Small intestine (tissue), 7 donors: ENCODE data around the gene GLRA1. TPM values are rescaled to one million over a fixed set of nuclear protein-coding genes. Genes with fewer than 3 reads are reported as not detected.

Experiments
- DNase-seq, 2 donors: peaks; one replicate each; pipeline versions ENCODE4 v3.0.0 to v3.0.0-alpha.2; 2013
- FAIRE-seq: peaks from 2 replicates; lab custom pipeline; 2012; peaks lifted over from hg19 to GRCh38; lab: Jason Lieb, UNC
- H3K27ac ChIP-seq, 3 donors: one replicate each; pipeline ENCODE4 v1.5.1; 2013; ENCODE audit warnings: low read length in 2 of 3, mild to moderate bottlenecking in 2 of 3, control low read depth in 1 of 3, inconsistent platforms in 1 of 3, low read depth in 1 of 3, moderate library complexity in 1 of 3
- H3K27me3 ChIP-seq, 3 donors: one replicate each; pipeline ENCODE4 v1.6.1; 2013; ENCODE audit warnings: low read length in 3 of 3, inconsistent platforms in 1 of 3; ENCODE audit not compliant: control insufficient read depth in 3 of 3, insufficient read depth in 3 of 3
- H3K36me3 ChIP-seq, 3 donors: one replicate each; pipeline ENCODE4 v1.6.1; 2013; ENCODE audit warnings: low read length in 3 of 3, inconsistent platforms in 1 of 3, low read depth in 1 of 3, mild to moderate bottlenecking in 1 of 3, moderate library complexity in 1 of 3; ENCODE audit not compliant: control insufficient read depth in 3 of 3, insufficient read depth in 2 of 3
- H3K4me1 ChIP-seq, 3 donors: one replicate each; pipeline ENCODE4 v1.6.1; 2013; ENCODE audit warnings: low read length in 2 of 3, inconsistent platforms in 1 of 3, low read depth in 1 of 3, mild to moderate bottlenecking in 1 of 3, moderate library complexity in 1 of 3; ENCODE audit not compliant: control insufficient read depth in 3 of 3, insufficient read depth in 2 of 3
- H3K4me3 ChIP-seq, 3 donors: one replicate each; pipeline ENCODE4 v1.5.1; 2013; ENCODE audit warnings: low read length in 3 of 3, control low read depth in 1 of 3, inconsistent platforms in 1 of 3, low read depth in 1 of 3, mild to moderate bottlenecking in 1 of 3, moderate library complexity in 1 of 3
- H3K9me3 ChIP-seq, 2 donors: one replicate each; pipeline ENCODE4 v1.6.1; 2013; ENCODE audit warnings: low read depth in 1 of 2, low read length in 1 of 2; ENCODE audit not compliant: control insufficient read depth in 2 of 2, insufficient read depth in 1 of 2
- WGBS, 3 donors: extraction: QIAGEN DNeasy Blood & Tissue Kit; methylation state at CpG; one replicate each; pipeline ENCODE4 v1.1.7; 2013; 5-methylcytosine and 5-hydroxymethylcytosine counted together
- polyA plus RNA-seq, 4 donors: library from polyadenylated mRNA; stranded (reverse) in 3 of 4; unstranded in 1 of 4; fragments of 200-250 nt in 3 of 4; fragments of 120-200 nt in 1 of 4; gene quantifications; one replicate each; pipeline versions ENCODE4 v1.2.1 to v1.2.3, GENCODE V29; 2013
- donor health status: healthy with polysubstance abuse.
- donor health status: control.
- donor health status: control.
- donor health status: Bipolar disorder and iron deficiency.
- donor health status: healthy.

GLRA1 gene
- polyA plus RNA-seq, 4 donors, result not detected

DNA sequence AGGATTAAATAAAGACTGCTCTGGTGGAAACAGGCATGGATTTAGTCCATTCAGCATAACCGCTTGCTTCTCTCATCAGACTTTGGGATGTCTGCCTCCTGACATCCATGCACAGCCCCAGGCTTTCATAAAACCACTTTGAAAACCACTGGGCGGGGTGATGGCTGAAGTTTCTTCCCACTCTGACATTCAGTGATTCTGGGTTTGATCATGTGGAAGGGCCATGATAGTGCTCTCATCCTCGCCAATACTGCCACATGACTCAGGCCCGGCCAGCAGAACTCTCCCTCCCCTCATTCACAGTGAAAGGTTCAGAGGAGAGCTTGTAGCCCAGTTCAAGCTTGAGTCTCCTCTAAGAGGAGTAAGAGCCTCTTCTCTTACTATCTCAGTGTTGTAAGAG is 29.6 kb upstream of the GLRA1 start:
- FAIRE-seq, result no peak
- no peaks in the 10 kb centered on the region for H3K36me3 ChIP-seq
- H3K27ac ChIP-seq, result no peak overlapping the region
- H3K9me3 ChIP-seq, result no peaks in the 10 kb centered on the region
- H3K27me3 ChIP-seq, result peaks cover 0 to 2% (median 0%) of the 10 kb centered on the region in 3 donors
- H3K4me3 ChIP-seq, result no peak overlapping the region
- no peaks in the 10 kb centered on the region for H3K4me1 ChIP-seq
- WGBS, 3 donors, result 60 to 71% (median 65%) methylated on average over 4 of the region's 4 CpGs
- no peak for DNase-seq

DNA sequence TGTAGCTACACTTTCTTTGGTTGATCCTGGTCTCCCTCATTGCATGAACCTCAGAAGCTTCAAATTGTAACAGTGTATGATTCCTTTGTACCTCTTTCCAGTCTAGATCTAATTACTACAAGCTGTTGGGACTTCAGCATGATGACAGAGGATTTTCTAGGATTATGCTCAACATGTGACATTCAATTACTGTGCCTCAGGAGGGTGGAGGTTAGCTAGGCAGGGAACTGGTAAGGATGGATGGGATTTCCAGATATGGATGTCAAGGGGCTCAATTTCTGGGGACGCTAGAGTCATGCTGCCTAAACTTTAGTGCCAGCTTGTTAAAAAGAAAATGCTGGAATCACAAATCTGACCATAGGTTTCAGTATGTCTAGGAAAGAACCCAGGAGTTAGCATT is 29.2 kb upstream of the GLRA1 start:
- Histone ChIP-seq H3K36me3 (no peaks in the 10 kb centered on the region), H3K27ac (no peak overlapping the region), H3K27me3 (peaks cover 0 to 2% (median 0%) of the 10 kb centered on the region in 3 donors), H3K4me3 (no peak overlapping the region), H3K9me3 (no peaks in the 10 kb centered on the region), H3K4me1 (no peaks in the 10 kb centered on the region)
- 72 to 90% (median 88%) methylated on average over 1 of the region's 1 CpG for WGBS, 3 donors
- no peak for DNase-seq
- FAIRE-seq, result no peak

DNA sequence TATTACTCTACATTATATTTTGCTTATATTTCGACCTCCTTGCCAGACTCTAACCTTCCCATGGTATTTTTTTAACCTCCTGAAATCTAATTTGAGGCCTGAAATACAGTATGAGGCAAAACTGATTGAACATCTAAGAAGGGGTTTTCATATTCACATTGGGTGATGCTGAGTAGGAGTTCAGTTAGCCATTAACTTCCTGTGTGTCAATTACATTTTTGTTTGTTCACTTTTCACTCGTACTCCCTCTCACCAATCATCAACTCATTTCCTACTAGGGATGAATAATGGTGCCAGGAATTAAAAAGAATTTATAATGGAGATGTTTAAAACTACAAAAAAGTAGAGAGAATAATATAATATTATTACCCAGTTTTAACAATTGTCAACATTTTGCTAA is 27.6 kb upstream of the GLRA1 start:
- no peaks in the 10 kb centered on the region for H3K36me3 ChIP-seq
- DNase-seq (no peak), FAIRE-seq (no peak)
- peaks cover 0 to 2% (median 0%) of the 10 kb centered on the region in 3 donors for H3K27me3 ChIP-seq
- no peak overlapping the region for H3K4me3 ChIP-seq
- 11 to 35% (median 16%) methylated on average over 2 of the region's 2 CpGs for WGBS, 3 donors
- no peaks in the 10 kb centered on the region for H3K4me1 ChIP-seq
- H3K9me3 ChIP-seq, result no peaks in the 10 kb centered on the region
- no peak overlapping the region for H3K27ac ChIP-seq

DNA sequence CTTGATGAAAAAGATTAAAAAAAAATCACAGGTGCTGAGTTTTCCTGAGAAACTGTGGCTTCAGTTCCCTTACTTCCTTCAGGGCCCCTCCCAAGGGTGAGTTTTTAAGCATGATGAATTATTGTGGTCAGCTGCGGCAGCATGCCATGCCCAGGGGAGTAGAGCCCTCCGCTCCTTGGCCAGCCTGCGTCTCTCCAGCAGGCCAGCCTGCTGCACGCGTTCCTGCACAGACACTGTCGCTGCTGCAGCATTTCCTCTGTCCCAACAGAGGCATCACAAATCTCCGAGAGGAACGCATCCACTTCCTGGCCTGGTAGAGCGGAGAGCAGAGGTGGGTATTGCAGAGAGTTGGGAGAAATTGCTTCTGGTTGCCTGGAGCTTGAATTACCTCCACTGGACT is 26.1 kb upstream of the GLRA1 start:
- no peaks in the 10 kb centered on the region for H3K9me3 ChIP-seq
- WGBS, 3 donors, result 65 to 80% (median 78%) methylated on average over 9 of the region's 9 CpGs
- H3K36me3 ChIP-seq, result no peaks in the 10 kb centered on the region
- H3K4me1 ChIP-seq, result no peaks in the 10 kb centered on the region
- H3K27ac ChIP-seq, result no peak overlapping the region
- DNase-seq (no peak), FAIRE-seq (no peak)
- H3K27me3 ChIP-seq, result peaks cover 0 to 2% (median 0%) of the 10 kb centered on the region in 3 donors
- no peak overlapping the region for H3K4me3 ChIP-seq

DNA sequence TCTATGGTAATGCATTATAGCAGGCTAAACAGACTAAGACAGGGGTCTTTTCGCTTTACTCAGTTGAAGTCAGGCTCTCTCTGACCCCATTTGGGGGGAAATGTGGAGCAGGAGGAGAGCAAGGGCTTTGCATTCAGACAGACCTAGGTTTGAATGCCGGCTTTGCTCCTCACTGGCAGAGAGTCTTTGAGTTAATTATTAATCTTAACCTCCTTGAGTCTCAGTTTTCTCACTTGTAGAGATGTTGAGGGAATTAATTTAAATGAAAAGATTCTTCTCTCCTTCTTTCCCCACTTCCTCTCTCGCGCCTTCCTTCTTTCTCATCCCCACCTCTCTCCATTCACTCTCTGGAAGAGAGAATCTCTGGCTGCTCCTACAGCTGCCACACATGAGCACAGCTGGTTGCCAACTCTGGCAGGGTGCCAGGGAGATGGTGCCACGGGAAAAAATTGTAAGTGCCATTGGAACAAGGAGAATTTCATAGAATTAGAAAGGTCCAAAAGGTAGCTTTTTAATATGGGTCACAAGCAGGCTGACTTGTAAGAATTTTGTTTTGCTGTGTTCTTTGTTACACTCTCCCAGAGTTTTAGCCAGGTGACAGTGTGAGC is 25.2 kb upstream of the GLRA1 start:
- DNase-seq (no peak), FAIRE-seq (no peak)
- no peaks in the 10 kb centered on the region for H3K9me3 ChIP-seq
- no peaks in the 10 kb centered on the region for H3K36me3 ChIP-seq
- no peaks in the 10 kb centered on the region for H3K4me1 ChIP-seq
- no peak overlapping the region for H3K4me3 ChIP-seq
- H3K27me3 ChIP-seq, result peaks cover 0 to 2% (median 0%) of the 10 kb centered on the region in 3 donors
- 45 to 63% (median 61%) methylated on average over 5 of the region's 5 CpGs for WGBS, 3 donors
- H3K27ac ChIP-seq, result no peak overlapping the region

DNA sequence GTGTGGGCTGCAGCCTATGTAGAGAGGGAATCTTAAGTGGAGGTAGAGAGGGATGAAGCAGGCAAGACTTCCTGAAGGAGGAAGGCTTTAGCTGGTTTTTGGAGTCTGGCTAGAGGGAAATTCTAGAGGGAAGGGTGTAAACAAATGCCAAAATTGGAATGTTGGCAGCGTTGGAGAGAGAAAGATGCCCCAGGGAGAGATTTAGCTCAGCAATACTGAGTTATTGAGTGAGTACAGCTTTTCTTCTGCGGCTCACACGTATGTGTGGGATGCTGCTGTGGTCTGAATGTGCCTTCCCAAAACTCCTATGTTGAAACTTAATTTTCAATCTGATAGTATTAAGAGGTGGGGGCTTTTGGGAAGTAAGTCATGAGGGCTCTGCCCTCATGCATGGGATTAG is 24.5 kb upstream of the GLRA1 start:
- peaks cover 0 to 2% (median 0%) of the 10 kb centered on the region in 3 donors for H3K27me3 ChIP-seq
- no peaks in the 10 kb centered on the region for H3K4me1 ChIP-seq
- no peaks in the 10 kb centered on the region for H3K9me3 ChIP-seq
- 51 to 70% (median 68%) methylated on average over 3 of the region's 3 CpGs for WGBS, 3 donors
- no peak overlapping the region for H3K4me3 ChIP-seq
- FAIRE-seq (no peak), DNase-seq (no peak)
- no peak overlapping the region for H3K27ac ChIP-seq
- no peaks in the 10 kb centered on the region for H3K36me3 ChIP-seq

DNA sequence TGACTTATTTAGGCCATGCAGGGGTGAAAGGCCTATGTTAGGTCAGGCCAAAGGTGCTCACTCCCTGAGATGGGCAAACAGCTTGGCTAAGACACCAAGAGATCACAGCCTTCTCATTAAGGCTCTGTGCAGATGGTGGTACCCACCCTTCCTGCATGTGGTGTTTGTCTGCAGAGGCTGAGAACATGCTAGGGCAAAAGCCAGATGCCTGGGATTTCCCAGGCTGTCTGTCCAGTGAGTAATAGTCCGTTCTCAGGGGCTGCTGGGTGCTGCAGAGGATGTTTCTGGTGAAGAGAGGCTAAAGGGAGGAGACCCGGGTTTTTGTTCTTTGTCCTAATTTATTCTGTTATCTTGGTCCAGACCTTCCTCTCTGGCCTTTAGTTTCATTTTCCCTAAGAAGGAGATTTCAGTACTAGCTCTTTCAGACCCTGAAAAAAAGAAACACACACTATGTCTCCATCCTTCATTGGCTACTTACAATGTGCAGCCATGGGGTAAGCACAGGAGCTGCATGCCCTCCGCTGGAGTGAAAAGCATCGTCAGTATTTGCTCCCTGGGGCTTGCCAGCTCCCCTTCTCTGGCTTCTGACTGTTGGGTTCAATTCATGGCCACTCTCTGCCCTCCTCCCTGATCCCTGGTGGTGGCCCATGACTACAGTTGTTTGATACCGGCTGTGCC is 23.4 kb upstream of the GLRA1 start:
- WGBS, 3 donors, result 56 to 63% (median 61%) methylated on average over 5 of the region's 5 CpGs
- DNase-seq (no peak), FAIRE-seq (no peak)
- Histone ChIP-seq H3K4me1 (no peaks in the 10 kb centered on the region), H3K36me3 (no peaks in the 10 kb centered on the region), H3K4me3 (no peak overlapping the region), H3K27me3 (peaks cover 0 to 2% (median 0%) of the 10 kb centered on the region in 3 donors), H3K9me3 (no peaks in the 10 kb centered on the region), H3K27ac (no peak overlapping the region)

DNA sequence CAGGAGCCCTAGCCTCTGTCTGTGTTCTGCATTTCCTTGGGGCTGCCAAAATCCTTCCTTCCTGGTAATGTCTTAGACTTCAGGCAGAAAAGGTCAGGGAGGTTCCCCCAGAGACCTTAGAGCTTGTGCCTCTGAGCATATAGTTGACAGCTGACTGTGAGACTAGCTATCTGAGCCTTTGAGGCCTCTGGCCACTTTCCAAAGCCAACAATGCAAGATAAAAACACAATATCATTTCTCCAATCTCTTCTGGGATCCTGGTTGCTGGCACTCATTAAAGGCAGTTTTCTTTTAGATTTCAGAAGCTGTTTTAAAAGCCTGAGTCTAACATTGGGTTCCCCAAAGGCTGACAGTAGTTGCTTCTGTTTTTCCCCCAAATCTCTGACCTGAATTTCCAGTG is 13.2 kb upstream of the GLRA1 start:
- no peak for DNase-seq
- Histone ChIP-seq H3K4me3 (no peak overlapping the region), H3K27ac (no peak overlapping the region), H3K9me3 (no peaks in the 10 kb centered on the region), H3K4me1 (no peaks in the 10 kb centered on the region), H3K36me3 (no peaks in the 10 kb centered on the region), H3K27me3 (no peaks in the 10 kb centered on the region)
- no peak for FAIRE-seq
